NCI-H748 (cell line): ENCODE data around the gene CABLES1.

Experiments
- DNase-seq: peaks from one replicate; lab custom pipeline; 2025; ENCODE audit not compliant: unreplicated experiment; lab: John Stamatoyannopoulos, UW

The CABLES1 gene

GRCh38 chr18:23189768-23190661, 54.7 kb downstream of the CABLES1 start:
- DNase-seq, result no peak

- DNase-seq, result no peak
Observed at GRCh38 chr18:23191232-23191631, 55.9 kb downstream of the CABLES1 start.

- DNase-seq, result no peak
Observed at GRCh38 chr18:23193742-23194141, 58.5 kb downstream of the CABLES1 start.

GRCh38 chr18:23194155-23194996, 59.1 kb downstream of the CABLES1 start:
- DNase-seq, result no peak

GRCh38 chr18:23194997-23195957, 60.0 kb downstream of the CABLES1 start:
- DNase-seq, result no peak

- no peak for DNase-seq
Observed at GRCh38 chr18:23196119-23197007, 61.1 kb downstream of the CABLES1 start.

- DNase-seq, result no peak
Observed at GRCh38 chr18:23198217-23198845, 63.0 kb downstream of the CABLES1 start.

GRCh38 chr18:23200756-23201155, 65.5 kb downstream of the CABLES1 start:
- DNase-seq, result peak; percentile 44

- DNase-seq, result no peak
Observed at GRCh38 chr18:23201741-23202140, 66.5 kb downstream of the CABLES1 start.

- no peak for DNase-seq
Observed at GRCh38 chr18:23203891-23204432, 68.7 kb downstream of the CABLES1 start.

GRCh38 chr18:23204589-23205235, 69.4 kb downstream of the CABLES1 start:
- DNase-seq, result no peak

- DNase-seq, result no peak
Observed at GRCh38 chr18:23205980-23206379, 70.7 kb downstream of the CABLES1 start.

- peak; percentile 14 for DNase-seq
Observed at GRCh38 chr18:23207191-23207955, 72.1 kb downstream of the CABLES1 start.

GRCh38 chr18:23207994-23208393, 72.7 kb downstream of the CABLES1 start:
- DNase-seq, result no peak

GRCh38 chr18:23208600-23208999, 73.3 kb downstream of the CABLES1 start:
- no peak for DNase-seq

- no peak for DNase-seq
Observed at GRCh38 chr18:23209031-23209430, 73.7 kb downstream of the CABLES1 start.

- DNase-seq, result no peak
Observed at GRCh38 chr18:23209796-23210195, 74.5 kb downstream of the CABLES1 start.

- DNase-seq, result no peak
Observed at GRCh38 chr18:23210526-23210925, 75.2 kb downstream of the CABLES1 start.
